ENCODE results near the gene CALCOCO1. TPM values are rescaled to one million over a fixed set of nuclear protein-coding genes. Genes with fewer than 3 reads are reported as not detected.

CALCOCO1 gene
- total and polyA plus RNA-seq, 2 of the 13 experiments (the other 11 are each of a cell fraction or from before 2014, with no cell fraction given) = 7.7 to 47.7 TPM

GRCh38 chr12:53712059-53712643 lies 15.1 kb downstream of the CALCOCO1 start:
- Histone ChIP-seq H3K4me3 (replicated peaks in 1 of 3; ENCODE audit: insufficient read depth in 1 of 3, low read depth in 2 of 3, low read length in 3 of 3) (no peak overlapping the region), H3K36me3 (replicated peaks in 1 of 2; ENCODE audit: control insufficient read depth in 1 of 2, insufficient read depth in 2 of 2, low read length in 2 of 2) (no peaks in the 10 kb centered on the region; a peak in 2 of 5 replicates), H3K79me2 (ENCODE audit: insufficient read depth, low read length) (no peaks in the 10 kb centered on the region), H3K9me3 (ENCODE audit: low read length) (no peaks in the 10 kb centered on the region), H3K9ac (ENCODE audit: insufficient read depth, low read depth, low read length) (no peak overlapping the region), H3K27me3 (ENCODE audit: control insufficient read depth in 1 of 2, insufficient read depth in 2 of 2, low read length in 2 of 2) (peaks cover 0 to 19% of the 10 kb centered on the region in 2 experiments; a peak in 2 of 5 replicates), H3K4me1 (ENCODE audit: insufficient read depth, low read length) (no peaks in the 10 kb centered on the region), H2AFZ (ENCODE audit: low read length) (no peak overlapping the region), H3K4me2 (ENCODE audit: low read depth, low read length) (no peak overlapping the region), H4K20me1 (ENCODE audit: insufficient read depth, low read length) (no peaks in the 10 kb centered on the region), H3K27ac (ENCODE audit: extremely low read length, insufficient read depth, low read length) (no peak overlapping the region)
- 47% methylated on average over 8 of the region's 8 CpGs for WGBS (ENCODE audit: low lambda C conversion rate)
- POLR2A ChIA-PET = no interaction called here
- in situ Hi-C loops (cut with HindIII; ENCODE audit: extremely low pct_ligation_motif_present, low pct_unique_long_range_greater_than_20kb) = no loop called here
- BruUV-seq (replicated peaks) = no TSS peak
- intact Hi-C loops (cut with micrococcal nuclease; ENCODE audit: unreplicated experiment) = no loop called here
- TF ChIP-seq GATAD1 (CRISPR knock-in tag; IDR thresholded peaks at IDR 0.05) = no peak
- TF ChIP-seq ZNF619 (CRISPR knock-in tag; IDR thresholded peaks at IDR 0.05) = no peak
- TF ChIP-seq ZNF207 (IDR thresholded peaks at IDR 0.05; ENCODE audit: borderline replicate concordance) = no peak
- TF ChIP-seq XBP1 (CRISPR knock-in tag; IDR thresholded peaks at IDR 0.05) = no peak
- TF ChIP-seq MLLT10 (CRISPR knock-in tag; IDR thresholded peaks at IDR 0.05) = no peak
- TF ChIP-seq TBP (CRISPR knock-in tag; IDR thresholded peaks at IDR 0.05) = no peak
- TF ChIP-seq ZBTB49 (CRISPR knock-in tag; IDR thresholded peaks at IDR 0.05; ENCODE audit: borderline replicate concordance) = no peak
- no peak for TF ChIP-seq CSRNP2 (CRISPR knock-in tag; conservative IDR thresholded peaks at IDR 0.05; ENCODE audit: low read depth)
- TF ChIP-seq PRDM15 (CRISPR knock-in tag; IDR thresholded peaks at IDR 0.05) = no peak
- TF ChIP-seq ZNF18 (CRISPR knock-in tag; IDR thresholded peaks at IDR 0.05; ENCODE audit: insufficient replicate concordance) = no peak
- no peak for TF ChIP-seq ZNF383 (CRISPR knock-in tag; IDR thresholded peaks at IDR 0.05; ENCODE audit: borderline replicate concordance)
- no peak for TF ChIP-seq GPN1 (CRISPR knock-in tag; IDR thresholded peaks at IDR 0.05; ENCODE audit: borderline replicate concordance)
- TF ChIP-seq ZC3H13 (CRISPR knock-in tag; IDR thresholded peaks at IDR 0.05) = no peak
- CTCF ChIA-PET (ENCODE audit: low intra/inter-chr PET ratio, low total read pairs) = no interaction called here
- no peak for DNase-seq (ENCODE audit: low spot score)
- no peak for ATAC-seq
- FAIRE-seq = no peak

All from HepG2 (cell line).